Fibroblast of skin of abdomen (primary cell): Measurements from ENCODE around the gene FUCA2. TPM values are rescaled to one million over a fixed set of nuclear protein-coding genes. Genes with fewer than 3 reads are reported as not detected.

Experiments
- DNase-seq: peaks from one replicate; pipeline ENCODE4 v3.0.0-alpha.2; 2013
- polyA plus RNA-seq, 2 experiments: library from polyadenylated mRNA; unstranded; fragments of 120-200 nt; gene quantifications; one replicate each; pipeline ENCODE4 v1.2.1, GENCODE V29; 2013; ENCODE audit not compliant: insufficient read length in 2 of 2

Gene FUCA2
- 51.2 TPM for polyA plus RNA-seq (2013, experiment 1 of 2; ENCODE audit: insufficient read length)
- polyA plus RNA-seq (2013, experiment 2 of 2; ENCODE audit: insufficient read length) = 53.0 TPM

GRCh38 chr6:143510991-143511891, at the start of gene FUCA2:
Gene FUCA2, minus strand, starts transcription at chr6:143511720. Its CDS starts 86 bp downstream, at chr6:143511634.
- peak; percentile 83 for DNase-seq

- DNase-seq = no peak
Observed at GRCh38 chr6:143561105-143561704, 49.7 kb upstream of the FUCA2 start.

GRCh38 chr6:143559051-143559660, 47.6 kb upstream of the FUCA2 start:
- peak; percentile 86 for DNase-seq

- peak; percentile 98 for DNase-seq
Observed at GRCh38 chr6:143556529-143556928, 45.0 kb upstream of the FUCA2 start.

GRCh38 chr6:143555582-143555981, 44.1 kb upstream of the FUCA2 start:
- no peak for DNase-seq

- no peak for DNase-seq
Observed at GRCh38 chr6:143555071-143555492, 43.6 kb upstream of the FUCA2 start.

GRCh38 chr6:143553337-143553736, 41.8 kb upstream of the FUCA2 start:
- no peak for DNase-seq

- no peak for DNase-seq
Observed at GRCh38 chr6:143549949-143550268, 38.4 kb upstream of the FUCA2 start.

- no peak for DNase-seq
Observed at GRCh38 chr6:143549221-143549948, 37.9 kb upstream of the FUCA2 start.

GRCh38 chr6:143546599-143546998, 35.1 kb upstream of the FUCA2 start:
- DNase-seq = no peak

- DNase-seq = peak; percentile 48
Observed at GRCh38 chr6:143545976-143546547, 34.5 kb upstream of the FUCA2 start.

- no peak for DNase-seq
Observed at GRCh38 chr6:143545165-143545564, 33.6 kb upstream of the FUCA2 start.

GRCh38 chr6:143544011-143544696, 32.6 kb upstream of the FUCA2 start:
- no peak for DNase-seq

- no peak for DNase-seq
Observed at GRCh38 chr6:143543435-143543834, 31.9 kb upstream of the FUCA2 start.

- no peak for DNase-seq
Observed at GRCh38 chr6:143542888-143543287, 31.4 kb upstream of the FUCA2 start.

GRCh38 chr6:143540192-143540591, 28.7 kb upstream of the FUCA2 start:
- no peak for DNase-seq

- no peak for DNase-seq
Observed at GRCh38 chr6:143539734-143540133, 28.2 kb upstream of the FUCA2 start.

- no peak for DNase-seq
Observed at GRCh38 chr6:143539106-143539505, 27.6 kb upstream of the FUCA2 start.

- no peak for DNase-seq
Observed at GRCh38 chr6:143538374-143538773, 26.9 kb upstream of the FUCA2 start.

- DNase-seq = peak; percentile 58
Observed at GRCh38 chr6:143536866-143537691, 25.6 kb upstream of the FUCA2 start.

- DNase-seq = peak; percentile 31
Observed at GRCh38 chr6:143536461-143536865, 24.9 kb upstream of the FUCA2 start.
